HK-2 (cell line): ENCODE measurements around the gene MRPS17.

ENCODE experiments used
- DNase-seq: peaks from one replicate; pipeline ENCODE4 v3.0.0-alpha.2; 2018; ENCODE audit not compliant: unreplicated experiment

MRPS17 gene

DNA sequence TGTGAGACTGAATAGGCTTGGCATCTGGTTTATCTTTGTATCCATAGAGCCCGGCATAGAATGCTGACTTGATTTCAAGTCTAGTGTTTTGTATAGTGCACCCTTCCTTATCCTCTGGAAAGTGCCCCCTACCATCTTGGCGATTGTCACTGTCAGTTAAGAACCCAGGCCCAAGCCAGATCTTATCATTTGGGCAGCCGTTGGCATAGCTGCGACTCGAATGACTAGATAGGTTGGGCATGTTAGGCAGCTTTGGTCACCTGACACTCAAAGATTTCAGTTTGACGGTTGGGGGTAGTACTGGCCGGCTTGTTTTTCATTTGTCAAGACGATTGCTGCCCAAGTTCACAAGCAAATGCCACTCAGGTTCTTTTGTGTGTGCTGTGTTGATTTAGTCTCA lies 19.3 kb downstream of the MRPS17 start:
- DNase-seq = no peak

DNA sequence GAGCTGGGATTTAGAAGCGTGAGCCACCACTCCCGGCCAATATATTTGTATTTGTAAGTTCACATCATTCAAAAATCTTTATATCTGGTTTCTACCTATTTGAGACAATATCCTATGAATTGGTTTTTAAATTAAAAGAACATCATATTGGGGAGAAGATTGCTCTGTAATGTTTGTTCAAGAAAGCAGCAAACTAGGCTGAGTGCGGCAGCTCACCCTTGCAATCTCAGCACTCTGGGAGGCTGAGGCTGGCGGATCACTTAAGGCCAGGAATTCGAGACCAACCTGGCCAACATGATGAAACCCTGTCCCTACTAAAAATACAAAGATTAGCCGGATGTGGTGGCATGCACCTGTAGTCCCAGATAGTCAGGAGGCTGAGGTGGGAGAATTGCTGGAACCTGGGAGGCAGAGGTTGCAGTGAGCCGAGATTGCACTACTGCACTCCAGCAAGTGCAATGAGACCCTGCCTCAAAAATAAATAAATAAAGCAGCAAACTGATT lies 22.1 kb downstream of the MRPS17 start:
- DNase-seq = no peak

DNA sequence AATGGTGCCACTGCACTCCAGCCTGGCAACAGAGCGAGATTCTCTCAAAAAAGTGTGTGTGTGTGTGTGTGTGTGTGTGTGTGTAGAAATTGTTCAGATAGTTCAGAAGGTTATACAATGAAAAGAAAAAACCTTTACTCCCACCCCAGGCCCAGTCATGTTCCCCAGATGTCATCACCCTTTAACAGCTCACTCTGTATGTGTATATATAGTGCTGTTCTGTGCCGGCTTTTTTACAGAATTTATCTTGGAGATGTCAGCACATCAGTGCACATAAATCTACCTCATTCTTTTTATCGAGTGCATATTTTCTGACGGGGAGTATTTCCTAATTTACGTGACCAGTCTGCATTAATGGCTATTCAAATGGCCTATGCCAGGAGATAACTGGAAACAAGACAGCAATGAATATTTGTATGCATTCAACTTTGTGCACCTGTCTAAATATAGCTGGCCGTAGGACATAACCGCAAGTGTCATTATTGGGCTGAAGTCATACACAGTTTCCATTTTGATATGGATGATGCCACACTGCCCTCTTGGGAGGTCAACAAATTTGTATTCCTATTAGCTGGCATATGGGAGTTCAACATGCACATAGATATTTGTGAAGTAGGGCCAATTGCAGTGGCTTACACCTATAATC lies 24.4 kb downstream of the MRPS17 start:
- no peak for DNase-seq

DNA sequence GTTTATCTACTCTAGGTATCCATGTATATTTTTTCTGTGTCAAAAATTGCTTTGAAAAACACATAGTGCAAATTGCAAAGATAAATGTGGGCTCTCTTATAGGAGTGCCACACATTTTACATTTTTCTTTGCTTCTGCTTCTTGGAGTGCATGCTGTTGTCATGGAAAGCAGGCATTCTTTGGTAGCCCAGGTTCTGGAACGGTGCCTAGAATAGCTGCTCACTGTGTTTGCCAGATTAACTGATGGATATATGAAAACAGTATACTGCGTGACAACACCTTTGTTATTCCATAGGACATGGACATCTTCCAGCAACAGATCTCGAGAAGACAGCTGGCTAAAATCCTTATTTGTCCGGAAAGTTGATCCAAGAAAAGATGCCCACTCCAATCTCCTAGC lies 26.2 kb downstream of the MRPS17 start:
- no peak for DNase-seq

DNA sequence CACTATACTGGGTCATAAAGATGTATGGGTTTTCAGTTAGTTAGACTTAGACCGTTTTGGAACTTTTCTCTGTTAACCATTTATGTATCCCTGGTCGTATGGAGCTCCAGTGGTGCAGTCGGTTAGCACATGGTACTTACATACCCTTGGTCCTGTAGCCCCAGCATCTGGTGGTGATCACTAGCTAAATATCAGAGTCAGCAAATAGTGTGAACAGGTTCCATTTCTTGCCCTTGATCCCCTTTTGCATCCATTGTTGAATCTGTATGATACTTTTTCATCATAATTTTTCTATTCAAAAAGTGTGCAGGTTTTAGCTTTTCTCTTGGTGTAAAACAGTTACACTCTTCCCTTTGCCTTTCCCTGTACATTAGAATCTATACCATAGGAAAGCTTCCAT lies 28.6 kb downstream of the MRPS17 start:
- no peak for DNase-seq

DNA sequence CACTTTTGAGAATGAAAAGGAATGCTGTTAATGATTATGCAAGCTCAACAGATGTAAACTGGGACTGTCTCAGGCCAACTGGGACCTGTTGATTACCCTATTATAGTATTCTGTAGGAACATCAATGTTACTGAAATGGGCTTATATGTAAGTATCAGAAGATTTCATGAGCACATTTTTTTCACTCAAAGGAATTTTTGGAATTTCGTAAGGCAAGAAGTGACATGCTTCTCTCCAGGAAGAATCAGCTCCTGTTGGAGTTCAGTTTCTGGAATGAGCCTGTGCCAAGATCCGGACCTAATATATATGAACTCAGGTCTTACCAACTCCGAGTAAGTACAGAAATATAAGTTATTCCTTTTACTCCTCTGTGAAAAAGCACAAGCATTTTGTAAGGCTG lies 31.9 kb downstream of the MRPS17 start:
- no peak for DNase-seq

DNA sequence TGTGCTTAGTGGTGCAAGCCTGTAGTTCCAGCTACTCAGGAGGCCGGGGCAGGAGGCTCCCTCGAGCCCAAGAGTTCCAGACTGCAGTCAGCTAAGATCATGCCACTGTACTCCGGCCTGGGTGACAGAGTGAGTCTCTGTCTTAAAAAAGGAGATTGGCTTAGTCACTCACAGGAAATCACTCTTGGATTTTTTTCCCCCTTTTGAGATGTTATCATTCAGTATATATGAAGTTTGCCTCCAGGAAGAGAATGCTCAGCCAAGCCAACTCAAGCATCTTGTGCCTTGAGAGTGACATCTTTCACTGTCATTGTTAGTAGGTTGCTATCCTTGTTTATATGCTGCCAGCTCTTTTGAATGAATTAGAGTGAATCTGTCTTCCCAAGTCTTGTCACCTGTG lies 40.7 kb downstream of the MRPS17 start:
- no peak for DNase-seq

DNA sequence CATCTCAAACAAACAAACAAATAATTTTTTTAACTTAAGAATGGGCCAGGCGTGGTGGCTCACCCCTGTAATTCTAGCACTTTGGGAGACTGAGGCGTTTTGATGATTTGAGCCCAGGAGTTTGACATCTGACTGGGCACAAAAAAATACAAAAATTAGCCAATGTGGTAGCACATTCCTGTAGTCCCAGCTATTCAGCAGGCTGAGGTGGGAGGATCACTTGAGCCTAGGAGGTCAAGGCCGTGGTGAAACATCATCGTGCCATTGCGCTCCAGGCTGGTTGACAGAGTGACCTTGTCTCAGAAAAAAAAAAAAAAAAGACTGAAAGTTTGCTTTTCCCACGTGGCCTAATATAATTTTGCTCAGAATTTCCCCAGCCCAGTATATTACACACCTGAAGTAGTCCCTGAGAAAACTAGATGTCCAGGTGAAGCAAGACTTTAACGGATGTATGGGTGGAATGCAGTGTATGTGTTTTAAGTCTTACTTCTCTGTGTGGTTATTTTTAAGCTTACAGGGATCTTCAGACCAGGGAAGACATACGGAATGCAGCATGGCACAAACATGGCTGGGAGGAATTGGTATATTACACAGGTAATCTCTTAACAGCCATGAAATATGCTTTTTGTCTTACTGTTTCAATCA lies 45.3 kb downstream of the MRPS17 start:
- no peak for DNase-seq

DNA sequence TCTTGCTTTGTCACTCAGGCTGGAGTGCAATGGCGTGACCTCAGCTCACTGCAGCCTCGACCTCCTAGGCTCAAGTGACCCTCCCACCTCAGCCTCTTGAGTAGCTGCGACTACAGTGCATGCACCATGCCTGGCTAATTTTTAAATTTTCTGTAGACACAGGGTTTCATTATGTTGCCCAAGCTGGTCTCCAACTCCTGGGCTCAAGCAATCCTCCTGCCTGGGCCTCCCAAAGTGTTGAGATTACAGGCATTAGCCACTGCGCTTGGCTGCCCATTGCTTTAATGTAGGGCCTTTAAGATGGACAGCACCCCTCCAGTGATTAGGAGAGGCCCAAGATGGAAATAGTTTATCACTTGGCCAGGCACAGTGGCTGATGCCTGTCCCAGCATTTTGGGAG lies 52.1 kb downstream of the MRPS17 start:
- DNase-seq = no peak
